GM19395 (cell line): Measurements from ENCODE around the gene MFSD2A.
"Not testable (repeated sequence)": the region's sequence is repeated elsewhere in the genome, so short reads cannot be mapped to it uniquely, and the experiment has no call there.

Source experiments
- ATAC-seq: cut with Tn5 transposase; IDR thresholded peaks from one replicate; pipeline ENCODE4 v1.9.1; 2021; ENCODE audit warnings: mild to moderate bottlenecking, moderate library complexity; ENCODE audit not compliant: unreplicated experiment

MFSD2A gene

DNA sequence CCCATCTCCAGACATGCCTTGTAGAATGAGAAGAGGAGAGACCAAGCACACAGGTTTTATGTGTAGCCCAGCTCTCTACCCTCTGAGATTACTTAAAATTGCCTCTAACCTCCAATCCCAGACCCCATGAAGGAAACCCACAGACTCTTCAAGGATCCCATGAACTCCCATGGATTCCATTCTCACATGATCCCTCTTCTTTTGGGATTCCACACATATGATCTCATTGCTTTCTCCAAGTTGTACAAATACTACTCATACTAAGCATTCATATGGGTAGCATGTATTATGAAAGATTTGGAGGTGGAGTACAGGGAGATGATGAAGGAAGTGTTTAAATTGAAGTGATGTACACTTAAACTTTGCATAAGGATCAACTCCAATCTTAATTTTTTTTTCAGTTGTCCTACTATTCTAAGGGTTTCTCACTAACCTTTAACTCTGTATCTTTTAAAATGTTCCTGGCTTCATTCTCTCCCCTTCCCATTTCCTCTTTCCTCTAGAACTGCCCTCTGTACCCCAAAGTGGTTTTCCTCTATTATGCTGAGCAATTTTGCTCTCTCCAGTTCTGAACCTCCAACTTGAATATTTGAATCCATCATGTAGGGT lies 41.6 kb downstream of the MFSD2A start:
- ATAC-seq, result no peak

DNA sequence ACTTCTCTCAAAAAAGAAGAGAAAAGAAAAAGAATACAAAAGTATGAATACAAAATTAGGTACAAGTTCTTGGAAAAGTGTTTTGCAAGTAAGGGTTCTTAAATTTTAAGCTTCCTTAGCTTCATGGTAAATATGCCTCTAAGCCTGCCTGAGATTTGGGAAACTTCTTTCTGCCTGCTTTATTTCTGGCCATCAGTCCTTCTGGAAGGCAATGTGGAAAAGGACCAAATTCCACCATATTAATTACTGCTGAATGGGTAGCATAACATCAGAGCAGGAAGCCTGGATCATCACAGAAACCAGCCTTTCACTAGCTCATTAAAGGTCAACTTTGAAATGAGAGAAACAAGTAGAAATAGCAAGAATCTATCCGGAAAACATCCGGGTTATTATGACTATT lies 46.5 kb downstream of the MFSD2A start:
- ATAC-seq, result no peak

DNA sequence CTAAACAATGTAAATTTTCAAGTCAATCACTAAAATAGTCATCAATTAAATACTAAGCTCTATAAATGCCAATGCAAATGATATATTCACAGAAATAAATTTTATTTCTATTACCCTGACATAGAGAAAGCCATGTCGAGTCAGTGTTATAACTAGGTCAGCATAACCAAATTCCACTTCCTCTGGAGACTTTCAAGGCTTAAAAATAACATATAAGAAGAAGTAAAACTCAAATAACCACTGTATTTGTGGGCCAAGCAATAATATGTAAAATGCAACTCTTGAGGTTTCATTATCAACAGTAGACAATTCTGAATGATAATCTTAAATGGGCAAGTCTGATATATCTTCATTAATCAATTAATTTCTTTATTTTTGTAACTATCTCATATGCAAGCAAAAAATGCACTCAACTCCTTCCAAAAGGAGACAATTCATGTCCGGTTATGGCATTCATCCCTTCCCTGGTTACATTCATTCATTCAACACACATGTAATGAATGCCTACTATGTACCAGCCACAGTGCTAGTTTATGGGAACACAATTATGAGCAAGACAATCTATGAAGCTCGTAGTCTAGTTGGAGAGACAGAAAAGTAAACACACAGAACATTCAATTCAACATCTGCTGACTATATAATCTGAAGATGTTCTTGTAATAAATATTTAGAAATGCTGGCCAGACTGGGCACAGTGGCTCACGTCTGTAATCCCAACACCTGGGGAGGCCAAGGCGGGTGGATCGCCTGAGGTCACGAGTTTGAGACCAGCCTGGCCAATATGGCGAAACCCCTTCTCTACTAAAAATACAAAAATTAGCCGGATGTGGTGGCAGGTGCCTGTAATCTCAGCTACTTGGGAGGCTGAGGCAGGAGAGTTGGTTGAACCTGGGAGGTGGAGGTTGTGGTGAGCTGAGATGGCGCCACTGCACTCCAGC lies 48.5 kb downstream of the MFSD2A start:
- ATAC-seq, result no peak

DNA sequence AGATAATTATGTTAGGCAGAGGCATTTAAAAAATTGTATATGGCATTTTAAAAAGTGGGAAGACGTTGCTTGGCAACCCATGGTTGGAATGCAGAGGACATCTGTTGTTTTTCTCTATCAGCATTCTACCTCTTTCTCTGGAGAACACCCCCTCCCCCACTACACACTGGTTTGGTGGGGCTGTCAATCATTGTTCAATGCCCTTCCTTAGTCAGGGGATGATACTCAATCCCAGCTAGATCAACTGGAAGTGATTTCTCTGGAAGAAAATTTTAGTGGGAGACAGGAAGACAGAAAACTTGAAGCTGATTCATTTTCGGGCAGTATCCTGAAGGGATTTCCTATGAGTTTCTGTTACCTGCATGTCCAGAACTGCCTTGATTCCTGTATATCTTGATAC lies 49.9 kb downstream of the MFSD2A start:
- ATAC-seq, result no peak

DNA sequence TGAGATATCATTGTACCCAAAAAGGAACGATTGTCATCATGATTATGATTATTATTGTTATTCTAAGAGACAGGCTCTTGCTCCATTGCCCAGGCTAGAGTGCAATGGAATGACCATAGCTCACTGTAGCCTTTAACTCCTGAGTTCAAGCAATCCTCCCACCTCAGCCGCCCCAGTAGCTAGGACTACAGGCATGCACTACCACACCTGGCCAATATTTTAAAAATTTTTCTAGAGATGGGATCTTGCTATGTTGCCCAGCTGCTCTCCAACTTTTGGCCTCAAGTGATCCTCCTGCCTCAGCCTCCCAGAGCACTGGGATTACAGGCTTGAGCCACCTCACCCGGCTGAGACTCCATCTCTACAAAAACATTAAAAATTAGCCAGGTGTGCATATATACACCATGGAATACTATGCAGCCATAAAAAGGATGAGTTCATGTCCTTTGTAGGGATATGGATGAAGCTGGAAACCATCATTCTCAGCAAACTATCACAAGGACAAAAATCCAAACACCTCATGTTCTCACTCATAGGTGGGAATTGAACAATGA lies 52.6 kb downstream of the MFSD2A start:
- not testable (repeated sequence) for ATAC-seq

DNA sequence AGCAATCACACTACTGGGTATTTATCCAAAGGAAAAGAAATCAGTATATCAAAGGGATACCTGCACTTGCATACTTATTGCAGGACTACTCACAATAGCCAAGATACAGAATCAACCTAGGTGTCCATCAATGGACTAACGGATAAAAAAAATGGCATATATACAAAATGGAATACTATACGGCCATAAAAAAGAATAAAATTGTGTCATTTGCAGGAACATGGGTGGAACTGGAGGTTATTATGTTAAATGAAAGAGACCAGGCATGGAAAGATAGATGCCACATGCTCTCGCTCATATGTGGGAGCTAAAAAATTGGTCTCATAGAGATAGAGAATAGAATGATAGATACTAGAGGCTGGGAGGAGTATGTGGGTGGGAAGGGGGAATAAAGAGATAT lies 56.3 kb downstream of the MFSD2A start:
- no peak for ATAC-seq

DNA sequence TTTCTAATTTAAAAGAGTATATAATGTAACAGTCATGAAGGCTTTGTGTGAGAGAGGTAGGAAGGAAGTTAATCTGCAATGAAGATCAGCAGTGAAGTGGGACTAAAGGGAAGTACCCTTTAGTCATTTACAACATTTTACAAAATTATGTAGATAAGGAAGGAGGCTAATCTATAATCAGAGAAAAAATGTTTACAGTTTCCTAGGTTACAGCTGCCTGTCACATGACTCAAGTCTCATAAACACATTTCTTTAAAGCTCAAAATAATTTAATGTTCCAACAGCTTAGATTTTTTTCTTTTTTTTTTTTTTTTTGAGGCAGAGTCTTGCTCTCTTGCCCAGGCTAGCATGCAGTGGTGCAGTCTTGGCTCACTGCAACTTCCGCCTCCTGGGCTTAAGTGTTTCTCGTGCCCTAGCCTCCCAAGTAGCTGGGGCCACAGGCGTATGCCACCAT lies 59.3 kb downstream of the MFSD2A start:
- ATAC-seq, result no peak

DNA sequence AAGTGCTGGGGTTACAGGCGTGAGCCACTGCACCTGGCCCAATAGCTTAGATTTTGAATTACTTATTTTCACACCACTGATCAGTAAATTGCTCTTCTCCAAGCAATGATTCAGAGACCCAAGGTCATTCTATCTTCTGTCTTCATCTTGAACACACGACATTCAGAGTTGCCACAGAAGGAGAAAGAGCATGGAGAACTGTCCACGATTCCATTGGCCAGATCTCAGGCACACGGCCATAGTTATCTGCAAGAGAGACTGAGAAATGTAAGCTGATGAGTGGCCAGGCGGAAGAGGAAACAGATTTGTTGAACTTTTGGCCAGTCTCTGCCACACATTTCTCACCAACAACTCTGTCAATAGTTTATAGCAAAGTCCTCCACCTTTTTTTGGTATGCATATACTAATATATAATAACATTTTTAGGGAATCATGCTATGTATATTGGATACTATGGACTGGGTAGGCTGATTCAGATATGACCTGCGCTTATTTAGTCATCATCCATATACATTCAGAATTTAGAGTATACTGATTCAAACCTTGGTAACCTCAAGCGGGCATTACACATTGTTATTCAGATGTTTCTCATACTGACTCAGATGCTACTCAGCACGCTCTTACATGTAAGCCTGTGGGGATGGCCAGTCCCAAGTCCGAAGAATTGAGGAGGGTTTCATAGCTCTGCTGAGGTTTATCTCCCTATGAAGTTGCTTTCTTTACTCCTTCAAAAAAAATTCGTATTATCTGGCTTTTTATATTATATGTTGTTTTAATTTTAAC lies 60.1 kb downstream of the MFSD2A start:
- no peak for ATAC-seq

DNA sequence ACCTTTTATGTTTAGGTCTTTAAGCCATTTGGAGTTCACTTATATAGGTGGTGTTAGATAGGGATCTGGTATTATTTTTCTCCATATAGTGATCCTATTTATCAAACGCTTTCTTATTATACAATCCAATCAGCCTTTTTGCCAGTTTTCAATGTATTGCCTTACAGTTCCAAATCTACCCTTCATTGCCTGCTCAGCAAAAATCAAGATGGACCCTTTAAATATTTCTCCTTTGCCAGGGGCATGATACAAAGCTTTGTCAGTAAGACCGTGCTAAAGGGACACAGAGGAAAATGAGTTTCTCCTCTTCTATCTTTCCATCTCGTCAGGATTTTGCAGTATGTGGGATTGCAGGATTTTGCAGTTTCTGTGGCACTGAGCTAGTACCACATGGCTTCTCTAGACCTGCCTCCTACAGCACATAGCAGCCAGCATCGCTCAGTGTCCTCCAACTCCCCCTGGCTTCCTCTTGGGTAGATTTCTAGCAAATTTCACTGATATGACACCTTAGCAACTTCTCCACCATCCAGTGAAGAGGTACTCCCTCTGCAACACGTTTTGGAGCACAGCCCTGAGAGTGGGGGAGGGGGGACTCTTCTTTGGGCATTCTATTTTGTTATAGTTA lies 63.1 kb downstream of the MFSD2A start:
- ATAC-seq, result no peak
